Parathyroid adenoma (tissue), 2 donors: ENCODE data around the gene FEN1.

Experiments
- H2AFZ ChIP-seq: fragments of 300-600 bp; sonication (generic); one replicate; pipeline ENCODE4 v1.7.0; 2017; ENCODE audit warnings: antibody characterized with exemption, mild to moderate bottlenecking
- H3K27ac ChIP-seq: fragments of 300-600 bp; sonication (generic); one replicate; pipeline ENCODE4 v1.7.0; 2017
- H3K27me3 ChIP-seq: fragments of 300-600 bp; sonication (generic); one replicate; pipeline ENCODE4 v1.7.0; 2017; ENCODE audit warnings: low read length; ENCODE audit not compliant: control insufficient read depth, insufficient read depth
- H3K36me3 ChIP-seq: fragments of 300-600 bp; sonication (generic); one replicate; pipeline ENCODE4 v1.7.0; 2017; ENCODE audit warnings: low read length; ENCODE audit not compliant: control insufficient read depth, insufficient read depth
- H3K4me1 ChIP-seq: fragments of 300-600 bp; sonication (generic); one replicate; pipeline ENCODE4 v1.7.0; 2017; ENCODE audit warnings: control low read depth
- H3K4me2 ChIP-seq: fragments of 300-600 bp; sonication (generic); one replicate; pipeline ENCODE4 v1.7.0; 2017; ENCODE audit warnings: low read length
- H3K4me3 ChIP-seq: fragments of 300-600 bp; sonication (generic); one replicate; pipeline ENCODE4 v1.7.0; 2017; ENCODE audit warnings: low read depth, low read length
- H3K79me2 ChIP-seq: fragments of 300-600 bp; sonication (generic); one replicate; pipeline ENCODE4 v1.7.0; 2017; ENCODE audit warnings: control low read depth
- H3K9ac ChIP-seq: fragments of 300-600 bp; sonication (generic); one replicate; pipeline ENCODE4 v1.7.0; 2017; ENCODE audit warnings: mild to moderate bottlenecking
- H3K9me3 ChIP-seq: fragments of 300-600 bp; sonication (generic); one replicate; pipeline ENCODE4 v1.7.0; 2017; ENCODE audit warnings: low read length; ENCODE audit not compliant: control insufficient read depth
- TF ChIP-seq, protein P1 (sequence below): fragments of 300-600 bp; sonication (generic); IDR thresholded peaks from one replicate; pipeline ENCODE4 v1.7.0; 2017; ENCODE audit warnings: antibody characterized with exemption, mild to moderate bottlenecking
- donor health status: primary hyperparathyroidism.

The FEN1 gene

DNA sequence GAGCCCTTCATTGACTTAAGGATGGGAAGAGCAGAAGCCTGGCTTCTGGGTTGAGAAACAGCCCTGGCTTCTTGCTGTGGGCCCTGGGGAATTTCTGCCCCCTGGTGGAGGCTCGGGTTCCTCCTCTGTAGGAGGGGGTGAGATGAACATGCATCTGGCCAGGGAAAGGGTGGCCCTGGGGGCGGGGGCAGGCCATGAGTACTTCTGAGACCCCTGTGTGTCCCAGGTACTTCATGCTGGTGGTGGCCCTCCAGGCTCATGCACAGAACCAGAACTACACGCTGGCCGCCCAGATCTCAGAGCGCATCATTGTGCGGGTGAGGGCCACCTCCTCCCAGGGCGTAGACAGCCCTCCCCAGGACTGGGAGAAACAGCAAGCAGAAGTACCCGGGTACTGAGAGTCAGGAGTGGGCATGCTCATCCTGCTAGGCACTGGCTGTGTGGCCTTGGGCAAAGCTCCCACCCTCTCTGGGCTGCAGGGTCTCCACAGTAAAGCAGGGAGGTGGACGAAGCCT, 16.1 kb upstream of the FEN1 start:
- Histone ChIP-seq H3K4me2 (no peak overlapping the region), H3K27ac (no peak overlapping the region), H3K27me3 (no peaks in the 10 kb centered on the region), H3K4me1 (no peaks in the 10 kb centered on the region), H3K9me3 (no peaks in the 10 kb centered on the region), H3K9ac (no peak overlapping the region), H2AFZ (no peak overlapping the region), H3K79me2 (no peaks in the 10 kb centered on the region), H3K4me3 (no peak overlapping the region), H3K36me3 (no peaks in the 10 kb centered on the region)
- TF ChIP-seq, protein P1, sequence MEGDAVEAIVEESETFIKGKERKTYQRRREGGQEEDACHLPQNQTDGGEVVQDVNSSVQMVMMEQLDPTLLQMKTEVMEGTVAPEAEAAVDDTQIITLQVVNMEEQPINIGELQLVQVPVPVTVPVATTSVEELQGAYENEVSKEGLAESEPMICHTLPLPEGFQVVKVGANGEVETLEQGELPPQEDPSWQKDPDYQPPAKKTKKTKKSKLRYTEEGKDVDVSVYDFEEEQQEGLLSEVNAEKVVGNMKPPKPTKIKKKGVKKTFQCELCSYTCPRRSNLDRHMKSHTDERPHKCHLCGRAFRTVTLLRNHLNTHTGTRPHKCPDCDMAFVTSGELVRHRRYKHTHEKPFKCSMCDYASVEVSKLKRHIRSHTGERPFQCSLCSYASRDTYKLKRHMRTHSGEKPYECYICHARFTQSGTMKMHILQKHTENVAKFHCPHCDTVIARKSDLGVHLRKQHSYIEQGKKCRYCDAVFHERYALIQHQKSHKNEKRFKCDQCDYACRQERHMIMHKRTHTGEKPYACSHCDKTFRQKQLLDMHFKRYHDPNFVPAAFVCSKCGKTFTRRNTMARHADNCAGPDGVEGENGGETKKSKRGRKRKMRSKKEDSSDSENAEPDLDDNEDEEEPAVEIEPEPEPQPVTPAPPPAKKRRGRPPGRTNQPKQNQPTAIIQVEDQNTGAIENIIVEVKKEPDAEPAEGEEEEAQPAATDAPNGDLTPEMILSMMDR: peak; percentile 31

DNA sequence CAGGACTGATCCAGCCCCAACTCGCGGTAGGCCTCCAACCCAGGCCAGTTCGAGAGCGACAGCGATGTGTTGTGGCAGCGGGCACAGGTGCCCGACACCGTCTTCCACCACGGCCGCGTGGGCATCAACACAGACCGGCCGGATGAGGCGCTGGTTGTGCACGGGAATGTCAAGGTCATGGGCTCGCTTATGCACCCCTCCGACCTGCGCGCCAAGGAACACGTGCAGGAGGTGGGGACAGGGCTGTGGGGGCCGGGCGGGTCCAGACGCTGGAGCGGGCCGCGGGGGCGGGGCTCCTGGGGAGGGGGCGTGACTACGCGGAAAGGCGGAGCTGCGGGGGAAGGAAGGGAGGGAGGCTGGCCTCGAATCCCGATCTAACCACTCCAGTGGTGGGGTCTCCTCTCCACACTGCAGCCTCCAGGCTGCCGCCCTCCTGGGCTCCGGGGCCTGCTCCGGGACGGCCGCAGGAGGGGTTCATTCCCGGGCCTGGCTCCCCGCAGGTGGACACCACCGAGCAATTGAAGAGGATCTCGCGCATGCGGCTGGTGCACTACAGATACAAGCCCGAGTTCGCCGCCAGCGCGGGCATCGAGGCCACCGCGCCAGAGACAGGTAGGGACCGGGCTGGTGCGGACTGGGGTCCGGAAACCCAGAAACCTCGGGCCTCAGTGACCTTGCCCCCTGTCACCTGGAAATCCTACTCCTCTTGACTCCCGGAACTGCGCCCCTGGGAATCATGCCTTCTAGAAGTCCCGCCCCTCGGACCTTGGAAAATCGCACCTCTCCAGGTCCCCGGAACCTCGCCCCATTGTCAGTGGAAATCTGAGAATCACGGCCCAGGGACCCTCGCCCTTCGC, 15.2 kb upstream of the FEN1 start:
- no peaks in the 10 kb centered on the region for H3K79me2 ChIP-seq
- H3K4me2 ChIP-seq: peak overlapping the region; percentile 42
- H3K9me3 ChIP-seq: no peaks in the 10 kb centered on the region
- H3K36me3 ChIP-seq: no peaks in the 10 kb centered on the region
- no peaks in the 10 kb centered on the region for H3K27me3 ChIP-seq
- H3K4me1 ChIP-seq: no peaks in the 10 kb centered on the region
- H2AFZ ChIP-seq: peak overlapping the region; percentile 33
- TF ChIP-seq, protein P1: no peak
- H3K27ac ChIP-seq: no peak overlapping the region
- H3K9ac ChIP-seq: no peak overlapping the region
- H3K4me3 ChIP-seq: no peak overlapping the region

DNA sequence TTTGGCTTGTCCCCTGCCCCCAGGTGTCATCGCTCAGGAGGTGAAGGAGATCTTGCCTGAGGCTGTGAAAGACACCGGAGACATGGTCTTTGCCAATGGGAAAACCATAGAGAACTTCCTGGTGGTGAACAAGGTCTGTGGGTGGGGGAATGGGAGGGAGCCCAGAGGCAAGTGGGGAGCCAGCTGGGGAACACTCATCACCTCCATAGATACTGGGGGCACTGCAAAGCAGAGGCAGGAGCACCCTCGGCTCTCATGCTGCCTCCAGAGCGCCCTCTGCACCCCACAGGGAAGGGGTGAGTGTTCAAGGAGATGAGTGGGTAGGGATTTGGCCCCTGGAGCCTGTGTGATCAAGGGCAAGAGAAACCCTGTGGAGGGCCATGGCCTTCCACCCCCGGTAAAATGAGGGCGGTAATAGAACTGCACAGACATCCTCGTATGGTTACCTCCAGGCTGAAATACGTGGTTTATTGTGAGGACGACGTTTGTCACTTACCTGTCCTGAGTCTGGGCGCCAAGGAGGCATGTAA, 14.3 kb upstream of the FEN1 start:
- H3K27ac ChIP-seq: no peak overlapping the region
- no peaks in the 10 kb centered on the region for H3K4me1 ChIP-seq

GRCh38 chr11:61778920-61779650, 13.6 kb upstream of the FEN1 start:
- Histone ChIP-seq H3K27ac (no peak overlapping the region), H3K9me3 (no peaks in the 10 kb centered on the region), H3K9ac (no peak overlapping the region), H3K4me3 (no peak overlapping the region), H3K79me2 (no peaks in the 10 kb centered on the region), H3K4me2 (no peak overlapping the region), H3K36me3 (no peaks in the 10 kb centered on the region), H2AFZ (no peak overlapping the region), H3K4me1 (no peaks in the 10 kb centered on the region), H3K27me3 (no peaks in the 10 kb centered on the region)
- TF ChIP-seq, protein P1: no peak

More for the DNA sequence above, 14.3 kb upstream of the FEN1 start:
- H3K4me2 ChIP-seq: no peak overlapping the region
- H2AFZ ChIP-seq: no peak overlapping the region
- no peaks in the 10 kb centered on the region for H3K79me2 ChIP-seq
- H3K4me3 ChIP-seq: no peak overlapping the region
- TF ChIP-seq, protein P1: no peak
- no peaks in the 10 kb centered on the region for H3K36me3 ChIP-seq
- H3K27me3 ChIP-seq: no peaks in the 10 kb centered on the region
- no peaks in the 10 kb centered on the region for H3K9me3 ChIP-seq
- H3K9ac ChIP-seq: no peak overlapping the region
